ENCODE measurements around the gene GARIN5A.

Gene GARIN5A

GRCh38 chr19:50437862-50438449 lies 38.7 kb downstream of the GARIN5A start:
- no peak overlapping the region for H3K4me3 ChIP-seq (ENCODE audit: low read depth, low read length)
- no peak for TF ChIP-seq CTCF (IDR thresholded peaks at IDR 0.05; ENCODE audit: low read depth, low read length)

- TF ChIP-seq CTCF (IDR thresholded peaks at IDR 0.05; ENCODE audit: low read depth, low read length) = no peak
- no peak overlapping the region for H3K4me3 ChIP-seq (ENCODE audit: low read depth, low read length)
Observed at GRCh38 chr19:50435627-50436026, 41.0 kb downstream of the GARIN5A start.

- no peak overlapping the region for H3K4me3 ChIP-seq (ENCODE audit: low read depth, low read length)
Observed at GRCh38 chr19:50435221-50435620, 41.4 kb downstream of the GARIN5A start.

GRCh38 chr19:50434525-50434924 lies 42.1 kb downstream of the GARIN5A start:
- H3K4me3 ChIP-seq (ENCODE audit: low read depth, low read length) = no peak overlapping the region
- TF ChIP-seq CTCF (IDR thresholded peaks at IDR 0.05; ENCODE audit: low read depth, low read length) = no peak

More at GRCh38 chr19:50435221-50435620, 41.4 kb downstream of the GARIN5A start:
- TF ChIP-seq CTCF (IDR thresholded peaks at IDR 0.05; ENCODE audit: low read depth, low read length) = no peak

GRCh38 chr19:50433201-50434180 lies 43.2 kb downstream of the GARIN5A start:
- no peak overlapping the region for H3K4me3 ChIP-seq (ENCODE audit: low read depth, low read length)
- no peak for TF ChIP-seq CTCF (IDR thresholded peaks at IDR 0.05; ENCODE audit: low read depth, low read length)

- no peak for TF ChIP-seq CTCF (IDR thresholded peaks at IDR 0.05; ENCODE audit: low read depth, low read length)
- peak within 1 kb of the TSS; percentile 57 for H3K4me3 ChIP-seq (ENCODE audit: low read depth, low read length)
Observed at GRCh38 chr19:50432221-50433028, 44.2 kb downstream of the GARIN5A start, which contains the start of gene MYBPC2. TSS of gene MYBPC2 (plus strand) at chr19:50432892. CDS start at chr19:50432954, 62 bp downstream.

All from WI38 (cell line).